ENCODE results near the gene PRMT1. TPM values are rescaled to one million over a fixed set of nuclear protein-coding genes. Genes with fewer than 3 reads are reported as not detected.
"Not testable (repeated sequence)": the region's sequence is repeated elsewhere in the genome, so short reads cannot be mapped to it uniquely, and the experiment has no call there.

The PRMT1 gene
- polyA plus RNA-seq, result 100 to 1,000 TPM in 2 of 3 donors, 10 to 100 TPM in 1; 80.2 to 153 (median 118) TPM

DNA sequence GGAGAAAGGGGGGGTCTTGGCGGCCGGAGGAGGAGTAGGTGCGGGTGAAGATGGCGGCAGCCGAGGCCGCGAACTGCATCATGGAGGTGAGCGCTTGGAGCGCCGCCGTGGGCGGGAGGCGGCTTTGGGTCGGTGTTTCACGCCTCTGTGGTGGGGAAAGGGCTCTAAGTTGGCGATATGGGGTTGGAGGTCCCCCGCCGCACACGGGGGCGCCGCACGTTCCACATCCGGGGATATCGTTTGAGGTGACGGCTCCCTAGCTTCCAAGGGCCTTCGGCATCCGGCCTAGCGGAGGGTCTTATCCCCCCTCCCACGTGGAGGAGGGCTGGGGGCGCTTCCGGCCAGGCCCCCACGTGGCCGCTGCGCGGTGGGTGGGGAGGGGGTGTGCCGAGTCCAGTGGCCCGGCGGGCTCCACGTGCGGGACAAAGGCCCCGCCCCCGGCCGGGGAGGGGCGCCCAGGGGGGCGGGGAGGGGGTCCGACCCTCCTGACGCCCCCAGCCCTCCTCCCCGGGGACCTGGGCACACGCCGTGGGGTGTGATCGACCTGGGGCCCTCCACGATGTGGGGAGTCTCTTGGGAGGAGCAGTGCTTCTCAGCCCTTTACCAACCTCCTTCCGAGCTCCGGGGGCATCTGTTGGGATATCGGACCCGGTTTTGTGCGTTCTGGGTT lies at the start of gene PRMT1:
Gene PRMT1 (plus strand): TSS at position 41 of the 670 bp plus-strand sequence. CDS start 10 bp downstream, at position 51.
- peak within 1 kb of the TSS; percentile 77 for H3K27ac ChIP-seq (ENCODE audit: low read depth, low read length)
- 0 to 1% (median 0%) methylated on average over 41 to 57 of the region's 57 CpGs for WGBS, 3 donors

DNA sequence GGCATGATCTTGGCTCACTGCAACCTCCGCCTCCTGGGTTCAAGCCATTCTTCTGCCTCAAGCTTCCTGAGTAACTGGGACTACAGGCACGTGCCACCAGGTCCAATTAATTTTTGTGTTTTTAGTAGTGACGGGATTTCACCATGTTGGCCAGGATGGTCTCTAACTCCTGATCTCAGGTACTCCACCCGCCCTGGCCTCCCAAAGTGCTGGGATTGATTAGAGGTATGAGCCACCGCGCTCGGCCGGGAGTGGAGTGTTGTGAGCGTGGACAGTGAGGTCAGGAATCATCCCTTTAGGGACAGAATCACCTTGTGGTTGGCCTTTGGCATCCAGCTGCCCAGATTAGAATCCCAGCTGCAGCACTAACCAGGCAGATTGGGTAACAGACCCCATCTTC lies 47.4 kb upstream of the PRMT1 start:
- whole genome bisulfite sequencing, 3 donors, result 88 to 91% (median 88%) methylated on average over 9 of the region's 9 CpGs
- no peak overlapping the region for H3K27ac ChIP-seq (ENCODE audit: low read depth, low read length)

DNA sequence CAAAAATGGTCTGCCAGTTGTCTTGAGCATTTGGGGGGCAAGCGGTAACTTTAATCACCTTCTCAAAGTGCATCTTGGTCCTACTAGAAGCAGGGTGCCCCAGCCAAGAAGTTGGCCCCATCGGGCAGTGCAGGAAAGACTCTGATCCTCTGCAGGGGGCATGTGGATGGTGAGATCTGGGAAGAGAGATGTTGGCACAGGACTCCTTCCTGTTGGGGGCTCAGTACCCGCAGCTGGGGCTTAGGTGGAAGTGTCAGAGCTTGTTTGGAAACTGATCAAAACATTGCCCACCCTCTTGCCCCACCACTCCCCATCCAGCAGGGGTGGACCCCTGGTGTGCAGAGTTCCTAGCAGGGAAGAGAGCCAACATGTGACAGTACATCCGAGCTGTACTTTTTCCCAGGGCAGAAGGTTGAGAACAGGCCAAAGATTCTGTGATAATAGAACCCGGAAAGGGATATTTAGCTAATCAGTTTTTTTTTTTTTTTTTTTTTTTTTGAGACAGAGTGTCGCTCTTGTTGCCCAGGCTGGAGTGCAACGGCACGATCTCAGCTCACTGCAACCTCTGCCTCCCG lies 46.0 kb upstream of the PRMT1 start:
- H3K27ac ChIP-seq (ENCODE audit: low read depth, low read length), result no peak overlapping the region
- WGBS, 3 donors, result 18 to 42% (median 30%) methylated on average over 9 of the region's 9 CpGs

DNA sequence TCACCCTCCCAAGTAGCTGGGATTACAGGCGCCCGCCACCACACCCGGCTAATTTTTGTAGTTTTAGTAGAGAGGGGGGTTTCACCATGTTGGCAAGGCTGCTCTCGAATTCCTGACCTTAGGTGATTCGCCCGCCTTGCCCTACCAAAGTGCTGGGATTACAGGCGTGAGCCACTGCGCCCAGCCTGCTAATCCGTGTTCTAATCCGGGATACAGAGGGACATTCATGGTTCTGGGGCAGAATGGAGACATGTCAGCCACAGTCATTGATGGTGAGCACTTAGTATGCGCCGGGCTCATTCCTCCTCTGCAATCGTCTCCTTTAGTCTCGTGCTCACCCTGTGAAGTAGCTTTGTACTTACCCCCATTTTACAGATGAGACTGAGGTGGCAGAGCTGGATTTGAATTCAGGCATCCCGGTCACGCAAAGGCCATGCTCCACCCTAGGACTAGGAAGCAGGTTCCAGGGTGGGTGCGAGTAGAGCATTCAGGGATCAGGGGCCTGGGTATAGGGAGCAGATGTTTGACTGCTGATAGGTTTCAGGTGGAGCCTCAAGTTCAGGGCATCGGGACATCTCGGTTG lies 45.4 kb upstream of the PRMT1 start:
- no peak overlapping the region for H3K27ac ChIP-seq (ENCODE audit: low read depth, low read length)
- 85 to 91% (median 90%) methylated on average over 19 of the region's 19 CpGs for WGBS, 3 donors

DNA sequence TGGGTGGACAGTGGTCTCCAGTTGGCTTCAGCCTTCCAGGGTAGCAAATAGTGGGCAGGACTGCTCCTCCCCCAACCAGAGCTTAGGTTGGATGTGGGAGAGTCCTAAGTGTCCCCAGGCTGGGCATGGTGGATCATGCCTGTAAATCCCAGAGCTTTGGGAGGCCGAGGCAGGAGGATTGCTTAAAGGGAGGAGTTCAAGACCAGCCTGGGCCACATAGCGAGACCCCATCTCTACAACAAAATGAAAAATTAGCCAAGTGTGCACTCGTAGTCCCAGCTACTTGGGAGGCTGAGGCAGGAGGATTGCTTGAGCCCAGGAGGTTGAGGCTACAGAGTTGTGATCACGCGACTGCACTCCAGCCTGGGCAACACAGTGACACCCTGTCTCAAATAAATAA lies 44.5 kb upstream of the PRMT1 start:
- 96 to 97% (median 97%) methylated on average over 5 of the region's 5 CpGs for WGBS, 3 donors
- H3K27ac ChIP-seq (ENCODE audit: low read depth, low read length), result no peak overlapping the region

DNA sequence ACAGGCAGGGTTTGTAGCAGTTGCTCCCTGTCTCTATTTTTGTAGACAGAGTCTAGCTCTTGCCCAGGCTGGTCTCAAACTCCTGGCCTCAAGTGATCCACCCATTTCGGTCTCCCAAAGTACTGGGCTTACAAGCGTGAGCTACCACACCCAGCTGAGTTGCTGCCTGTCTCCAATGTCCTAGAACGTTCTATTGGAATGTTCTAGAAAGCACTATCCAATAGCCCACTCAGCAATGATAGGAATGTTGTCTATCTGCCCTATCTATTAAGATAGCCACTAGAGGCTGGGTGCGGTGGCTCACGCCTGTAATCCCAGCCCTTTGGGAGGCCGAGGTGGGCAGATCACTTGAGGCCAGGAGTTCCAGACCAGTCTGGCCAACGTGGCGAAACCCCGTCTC lies 43.8 kb upstream of the PRMT1 start:
- not testable (repeated sequence) for H3K27ac ChIP-seq (ENCODE audit: low read depth, low read length)
- WGBS, 3 donors, result 66 to 78% (median 78%) methylated on average over 9 of the region's 9 CpGs

DNA sequence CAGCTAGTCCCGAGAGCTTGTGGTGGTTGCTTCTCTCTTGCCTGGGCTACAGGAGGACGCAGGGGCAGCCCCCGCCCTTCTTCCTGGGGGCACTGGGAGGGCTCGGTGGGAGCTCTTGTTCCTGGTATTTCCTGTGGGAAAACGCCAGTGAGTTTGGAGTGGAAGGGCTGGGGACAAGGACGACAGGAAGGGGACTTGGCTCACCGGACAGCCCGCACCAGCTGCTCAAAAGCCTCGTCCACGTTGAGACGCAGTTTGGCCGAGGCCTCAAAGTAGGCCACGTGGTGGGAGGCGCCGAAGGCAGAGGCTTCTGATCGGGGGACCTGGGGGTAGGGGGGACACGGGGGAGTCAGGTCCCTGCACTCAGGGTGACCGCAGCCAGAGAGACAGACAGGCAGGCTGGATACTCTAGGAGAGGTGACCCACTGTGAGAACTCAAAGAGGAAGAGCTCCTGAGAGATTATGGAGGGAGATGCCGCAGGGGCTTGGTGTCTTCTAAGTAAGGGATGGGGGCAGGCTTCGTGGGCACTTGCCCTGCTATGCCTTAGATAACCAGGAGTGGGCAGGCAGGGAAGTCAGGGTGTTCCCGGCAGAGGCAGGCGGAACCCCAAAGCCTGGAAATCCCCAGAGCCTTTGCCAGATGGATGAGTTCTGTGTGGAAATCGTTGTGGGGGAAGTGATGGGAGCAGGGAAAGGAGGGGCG lies 41.4 kb upstream of the PRMT1 start:
- WGBS, 3 donors, result 48 to 63% (median 55%) methylated on average over 24 of the region's 24 CpGs
- H3K27ac ChIP-seq (ENCODE audit: low read depth, low read length), result no peak overlapping the region

DNA sequence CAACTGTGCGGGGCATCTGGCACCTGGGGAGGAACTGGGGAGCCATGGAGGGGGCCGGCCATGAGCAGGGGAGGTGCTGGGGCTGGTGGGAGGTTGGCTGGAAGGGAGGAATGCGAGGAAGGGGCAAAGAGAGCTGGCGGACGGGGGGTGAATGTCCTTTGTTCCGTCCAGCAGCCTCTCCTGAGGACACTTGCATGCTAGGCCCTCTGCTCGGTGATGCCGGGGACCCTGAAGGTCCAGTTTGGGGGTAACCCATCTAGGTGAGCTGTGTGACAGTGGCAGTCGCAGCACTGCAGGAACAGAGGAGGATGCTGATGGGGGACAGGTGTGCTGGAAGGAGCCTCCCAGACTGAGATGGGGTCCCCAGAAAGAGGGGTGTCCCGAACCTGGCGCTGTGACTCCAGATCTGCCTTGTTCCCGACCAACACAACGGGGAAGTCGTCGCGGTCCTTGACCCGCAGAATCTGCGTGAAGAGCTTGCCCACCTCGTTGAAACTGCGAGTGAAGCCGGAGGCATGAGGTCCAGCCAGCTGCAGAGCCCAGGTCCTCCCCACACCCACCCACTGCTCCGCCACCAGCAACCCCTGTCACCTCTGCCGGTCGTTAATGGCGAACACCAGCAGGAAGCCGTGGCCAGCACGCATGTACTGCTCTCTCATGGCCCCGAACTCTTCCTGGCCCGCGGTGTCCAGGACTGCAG lies 40.7 kb upstream of the PRMT1 start:
- WGBS, 3 donors, result 79 to 81% (median 80%) methylated on average over 30 of the region's 30 CpGs
- no peak overlapping the region for H3K27ac ChIP-seq (ENCODE audit: low read depth, low read length)

DNA sequence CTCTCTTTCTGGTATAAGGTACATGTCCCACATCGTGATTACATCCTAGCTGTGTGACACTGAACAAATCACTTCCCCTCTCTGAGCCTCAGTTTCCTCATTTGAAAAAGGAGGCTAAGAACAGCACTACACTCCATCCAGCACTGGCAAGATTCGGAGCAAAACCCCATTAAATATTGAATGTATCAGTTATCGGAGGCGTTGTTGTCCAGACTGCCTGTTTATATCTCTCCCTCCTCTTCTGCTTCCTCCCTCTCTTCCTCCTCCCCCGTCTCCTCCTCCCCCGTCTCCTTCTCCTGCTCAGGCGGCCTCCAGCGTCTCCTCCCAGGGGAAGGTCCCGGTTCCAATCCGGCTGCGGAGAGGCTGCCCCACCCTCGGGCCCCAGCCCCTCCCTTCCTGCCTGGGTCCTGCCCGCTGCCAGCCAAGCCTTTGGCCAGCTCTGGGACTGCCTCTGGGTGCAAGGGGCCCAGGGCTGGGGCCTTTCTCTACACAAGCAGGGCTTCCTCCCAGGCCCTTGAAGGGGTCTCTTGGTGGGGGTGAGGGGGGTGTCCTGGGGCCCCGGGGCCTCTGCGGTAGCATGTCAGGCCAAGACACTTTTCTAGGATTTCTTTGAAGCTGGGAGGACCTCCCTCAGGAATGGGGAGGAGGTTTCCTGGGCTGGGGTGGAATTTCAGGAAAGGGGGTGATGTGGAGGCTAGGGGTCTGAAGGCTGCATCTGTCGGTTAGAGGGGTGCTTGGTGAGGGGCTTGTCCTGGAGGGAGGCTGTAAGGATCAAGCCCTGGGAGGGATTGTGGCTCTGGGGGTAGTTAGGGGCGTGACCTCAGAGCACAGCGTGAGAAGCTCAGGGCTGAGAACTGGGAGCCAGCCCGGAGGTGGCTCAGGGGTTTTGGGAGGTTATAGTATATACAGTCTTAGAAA lies 39.0 kb upstream of the PRMT1 start:
- WGBS, 3 donors, result 5 to 17% (median 6%) methylated on average over 19 of the region's 19 CpGs
- no peak overlapping the region for H3K27ac ChIP-seq (ENCODE audit: low read depth, low read length)

DNA sequence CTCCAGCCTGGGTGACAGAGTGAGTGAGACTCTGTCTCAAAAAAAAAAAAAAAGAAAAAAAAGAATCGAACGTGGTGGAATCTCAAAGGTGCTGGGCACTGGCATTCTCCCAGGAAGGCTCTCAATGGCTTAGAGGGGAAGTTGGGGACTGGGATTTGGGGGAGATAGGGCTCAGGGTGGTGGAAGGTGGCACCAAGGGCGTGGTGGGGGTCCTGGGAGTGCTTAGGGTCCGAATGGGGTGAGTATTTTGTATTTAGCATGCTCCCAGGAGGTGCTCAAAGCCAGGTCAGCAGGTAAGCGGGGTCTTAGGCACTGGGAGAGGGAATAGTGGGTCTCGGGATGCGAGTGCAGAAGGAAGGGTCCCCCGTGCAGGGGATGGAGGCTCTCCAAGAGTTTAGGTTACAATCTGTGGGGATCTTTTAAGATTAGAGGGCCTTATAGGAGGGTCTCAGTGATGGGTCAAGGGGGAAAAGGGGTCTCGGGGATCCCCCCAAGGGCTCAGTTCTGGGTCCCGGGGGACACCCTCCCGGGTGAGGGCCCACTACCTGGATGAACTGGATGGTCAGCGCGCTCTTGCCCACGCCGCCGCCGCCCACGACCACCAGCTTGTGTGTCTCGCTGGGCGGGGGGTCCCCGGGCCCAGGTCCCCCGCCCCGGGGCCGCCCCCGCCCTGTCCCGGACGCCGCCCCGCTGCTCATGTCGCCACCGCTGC lies 37.5 kb upstream of the PRMT1 start:
- no peak overlapping the region for H3K27ac ChIP-seq (ENCODE audit: low read depth, low read length)
- 3 to 15% (median 4%) methylated on average over 16 to 31 of the region's 31 CpGs for WGBS, 3 donors

DNA sequence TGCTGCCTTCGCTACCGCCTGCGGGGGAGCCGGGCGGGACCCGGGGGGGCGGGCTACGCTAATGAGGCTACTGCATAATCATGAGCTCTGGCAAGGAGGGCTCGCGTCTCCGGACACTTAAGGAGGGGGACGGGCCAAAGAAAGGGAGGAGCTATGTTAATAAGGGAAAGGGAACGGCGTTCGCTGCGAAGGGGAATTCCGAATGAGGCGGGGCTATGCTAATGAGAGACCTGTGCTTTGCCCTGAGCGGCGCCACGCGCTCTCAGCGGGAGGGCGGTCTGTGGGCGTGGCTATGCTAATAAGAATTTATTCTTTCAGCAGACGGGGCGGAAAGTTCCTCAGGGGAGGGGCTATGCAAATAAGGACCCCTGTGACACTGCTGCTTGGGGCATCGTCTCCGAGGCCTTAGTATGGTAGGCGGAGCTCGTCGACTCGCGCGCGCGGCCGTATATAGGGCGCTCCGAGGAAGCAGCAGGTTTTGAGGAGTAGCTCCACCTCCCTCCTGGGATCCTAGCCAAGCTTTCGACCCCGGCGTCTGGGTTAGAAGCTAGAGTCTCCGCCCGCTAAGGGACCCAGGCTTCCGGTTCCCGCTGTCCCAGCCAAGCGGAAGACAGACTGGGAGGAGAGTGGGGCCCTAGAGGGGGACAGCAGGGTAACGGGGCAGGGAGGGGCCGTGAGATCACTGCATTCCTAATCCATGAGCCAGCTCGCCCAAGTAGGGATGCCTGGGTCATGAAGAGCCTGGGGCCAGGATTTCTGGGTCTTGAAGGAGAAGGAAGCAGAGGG lies 36.8 kb upstream of the PRMT1 start, which contains the start of gene RRAS:
Gene RRAS (minus strand): TSS at position 31 of the 786 bp plus-strand sequence. CDS start 45 bp downstream, outside the sequence.
- 0 to 1% (median 1%) methylated on average over 51 of the region's 51 CpGs for WGBS, 3 donors
- peak within 1 kb of the TSS; percentile 100 for H3K27ac ChIP-seq (ENCODE audit: low read depth, low read length)

DNA sequence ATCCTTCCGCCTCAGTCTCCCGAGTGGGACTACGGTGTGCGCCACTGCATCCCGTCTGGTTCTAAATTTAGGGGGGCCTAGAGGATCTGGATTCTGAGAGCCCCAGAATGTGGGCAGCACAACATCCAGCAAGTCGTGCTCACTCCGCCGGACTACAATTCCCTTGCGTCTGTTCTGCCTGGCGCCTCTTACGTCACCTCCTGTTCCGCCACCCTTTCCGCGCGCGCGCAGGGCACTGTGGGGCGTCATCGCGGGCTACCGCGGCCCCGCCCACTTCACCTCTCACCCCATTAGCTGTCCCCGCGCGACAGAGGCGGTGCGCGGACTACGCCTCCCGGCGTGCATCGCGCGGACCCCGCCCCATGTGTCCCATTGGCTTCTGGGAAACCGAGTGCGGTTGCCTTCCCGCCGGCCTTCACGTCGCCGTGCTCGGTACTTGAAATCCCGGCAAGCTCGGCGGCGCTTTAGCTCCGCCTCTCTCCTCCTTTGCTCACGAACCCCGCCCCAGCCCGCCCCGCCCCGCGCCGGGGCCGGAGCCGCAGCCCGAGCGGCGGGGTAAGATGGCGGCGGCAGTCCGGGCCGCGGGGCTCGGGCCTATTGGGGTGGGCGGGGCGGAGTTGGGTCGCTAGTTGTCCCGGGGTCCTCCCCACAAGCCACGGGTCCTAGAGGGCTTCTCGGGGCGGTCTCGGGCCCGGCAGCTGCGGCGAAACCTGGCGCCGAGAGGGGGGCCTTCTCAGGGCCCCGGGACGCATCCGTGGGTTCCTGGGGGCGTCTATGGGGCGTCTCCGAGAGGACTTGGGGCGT lies 35.2 kb upstream of the PRMT1 start, which contains the start of gene SCAF1:
Gene SCAF1 (plus strand): TSS at position 522 of the 804 bp plus-strand sequence. CDS start 2,818 bp downstream, outside the sequence.
- 0 to 1% (median 0%) methylated on average over 68 to 87 of the region's 87 CpGs for WGBS, 3 donors

DNA sequence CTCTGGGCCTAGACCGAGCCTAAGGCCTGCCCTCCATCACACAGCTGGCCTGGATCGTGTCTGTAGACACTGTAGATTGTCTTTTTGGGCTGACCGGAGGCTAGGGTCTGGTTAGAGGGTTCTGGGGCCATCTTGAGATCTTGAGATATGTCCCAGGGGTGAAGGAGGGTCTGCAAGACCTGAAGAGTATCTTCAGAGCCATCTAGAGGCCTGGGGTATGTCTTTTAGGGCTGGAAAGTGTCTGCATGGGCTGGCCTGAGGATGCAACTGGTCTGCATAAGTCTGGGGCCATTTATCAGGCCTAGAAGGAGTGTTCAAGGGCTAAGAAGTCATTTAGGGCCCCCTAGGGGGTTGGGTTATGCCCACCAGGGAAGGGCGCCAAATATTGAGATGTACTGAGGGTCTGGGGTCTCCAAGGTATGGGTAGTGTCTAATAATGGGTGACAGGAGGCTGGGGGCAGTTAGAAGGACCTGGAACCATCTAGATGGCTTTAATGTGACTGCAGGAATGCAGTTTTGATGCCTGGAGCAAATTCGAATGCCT lies 34.5 kb upstream of the PRMT1 start:
- 5 to 11% (median 11%) methylated on average over 5 of the region's 5 CpGs for WGBS, 3 donors
- H3K27ac ChIP-seq (ENCODE audit: low read depth, low read length), result peak overlapping the region; percentile 8

More for the DNA sequence above, 35.2 kb upstream of the PRMT1 start, which contains the start of gene SCAF1:
- peak within 1 kb of the TSS; percentile 100 for H3K27ac ChIP-seq (ENCODE audit: low read depth, low read length)

DNA sequence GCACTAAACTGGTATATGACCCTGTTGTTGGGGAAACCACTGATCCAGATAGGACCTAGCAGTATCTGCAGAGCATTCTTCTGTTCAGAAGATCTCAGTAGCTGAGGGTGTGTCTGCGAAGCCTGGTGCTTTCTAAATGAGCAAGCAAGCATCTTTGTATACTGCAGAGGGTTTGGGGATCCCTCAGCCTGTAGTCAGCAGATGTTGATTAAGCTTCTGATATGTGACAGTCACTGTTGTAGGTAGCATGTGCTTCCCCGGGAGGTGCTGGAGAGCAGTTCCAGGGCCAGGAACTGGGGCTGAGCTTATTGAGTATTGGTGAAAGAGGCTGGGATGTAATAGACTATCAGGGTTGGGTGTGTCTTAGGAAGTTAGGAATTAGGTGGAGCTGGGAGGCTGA lies 33.6 kb upstream of the PRMT1 start:
- 71 to 82% (median 76%) methylated on average over 2 of the region's 2 CpGs for WGBS, 3 donors
- H3K27ac ChIP-seq (ENCODE audit: low read depth, low read length), result no peak overlapping the region

DNA sequence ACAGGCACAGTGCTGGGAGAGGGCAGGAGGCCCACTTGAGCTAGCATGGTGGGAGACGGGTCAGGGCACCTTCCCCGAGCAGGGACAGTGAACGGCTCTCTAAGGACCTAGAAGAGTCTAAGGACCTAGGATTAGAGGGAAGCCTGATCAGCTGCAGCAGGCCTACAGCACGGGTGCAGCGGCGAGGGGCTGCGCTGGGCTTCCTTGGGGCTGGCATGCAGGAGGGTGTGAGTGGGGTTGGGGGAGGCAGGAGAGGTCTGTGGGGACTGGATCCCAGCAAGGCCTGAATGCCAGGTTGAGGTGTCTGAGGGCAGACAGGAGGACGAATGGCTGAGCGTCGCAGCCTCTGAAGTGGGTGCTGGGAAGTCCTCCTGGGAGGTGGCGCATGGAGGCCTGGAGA lies 31.5 kb upstream of the PRMT1 start:
- H3K27ac ChIP-seq (ENCODE audit: low read depth, low read length), result no peak overlapping the region
- WGBS, 3 donors, result 88 to 94% (median 92%) methylated on average over 11 of the region's 11 CpGs

Data from adipose tissue (tissue), 3 donors.